CD4-positive, alpha-beta T cell treated with Interleukin-17A for 1 hour (primary cell): ENCODE data around the gene C11orf71.

Experiments
- DNase-seq: peaks from one replicate; pipeline ENCODE4 v3.0.0-alpha.2; 2020

Gene C11orf71

GRCh38 chr11:114398303-114398920 is 1.9 kb downstream of the C11orf71 start:
- no peak for DNase-seq

- DNase-seq: no peak
These were observed 2.8 kb downstream of the C11orf71 start for GRCh38 chr11:114397349-114397982.

- DNase-seq: no peak
These were observed 3.4 kb downstream of the C11orf71 start for GRCh38 chr11:114396916-114397315.

GRCh38 chr11:114395736-114396135 is 4.6 kb downstream of the C11orf71 start:
- no peak for DNase-seq

- DNase-seq: no peak
These were observed 7.3 kb downstream of the C11orf71 start for GRCh38 chr11:114392735-114393667.

- DNase-seq: no peak
These were observed 13.8 kb downstream of the C11orf71 start for GRCh38 chr11:114386545-114386944.

- DNase-seq: no peak
These were observed 14.2 kb downstream of the C11orf71 start for GRCh38 chr11:114386131-114386530.

GRCh38 chr11:114384487-114384886 is 15.8 kb downstream of the C11orf71 start:
- no peak for DNase-seq

- no peak for DNase-seq
These were observed 17.8 kb downstream of the C11orf71 start for GRCh38 chr11:114382509-114382908.

GRCh38 chr11:114379394-114380069 is 20.8 kb downstream of the C11orf71 start:
- no peak for DNase-seq

- DNase-seq: no peak
These were observed 22.6 kb downstream of the C11orf71 start for GRCh38 chr11:114377612-114378267.

GRCh38 chr11:114375052-114375451 is 25.3 kb downstream of the C11orf71 start:
- DNase-seq: no peak

- no peak for DNase-seq
These were observed 31.2 kb downstream of the C11orf71 start for GRCh38 chr11:114368918-114369680.

- DNase-seq: no peak
These were observed 32.9 kb downstream of the C11orf71 start for GRCh38 chr11:114367244-114367957.

- DNase-seq: no peak
These were observed 33.7 kb downstream of the C11orf71 start for GRCh38 chr11:114366331-114367243.

GRCh38 chr11:114362958-114363357 is 37.4 kb downstream of the C11orf71 start:
- DNase-seq: no peak

GRCh38 chr11:114362326-114362725 is 38.0 kb downstream of the C11orf71 start:
- DNase-seq: no peak

GRCh38 chr11:114359342-114359741 is 41.0 kb downstream of the C11orf71 start:
- no peak for DNase-seq

GRCh38 chr11:114358716-114359115 is 41.6 kb downstream of the C11orf71 start:
- DNase-seq: no peak

- no peak for DNase-seq
These were observed 46.2 kb downstream of the C11orf71 start for GRCh38 chr11:114354076-114354475.
